ENCODE data around the gene NAA38. TPM values are rescaled to one million over a fixed set of nuclear protein-coding genes. Genes with fewer than 3 reads are reported as not detected.

The NAA38 gene
- total and polyA plus RNA-seq, 10 donors, result 51.0 to 185 (median 65.6) TPM

GRCh38 chr17:7822126-7822525, 35.2 kb downstream of the NAA38 start:
- intact Hi-C loops (cut with DNase I; ENCODE audit: low total_unique reads), result loop anchor here (5.0 to 10.0 kb wide), 2 partner anchors 165 to 233 kb away; no protein-coding TSS in a partner anchor
- H3K27me3 ChIP-seq (replicated peaks in 1 of 7), result peaks cover 0 to 3% (median 0%) of the 10 kb centered on the region in 7 donors
- H3K4me3 ChIP-seq, result no peak overlapping the region
- no peaks in the 10 kb centered on the region for H3K9me3 ChIP-seq
- H3K27ac ChIP-seq, result no peak overlapping the region
- peak; percentile 57 for DNase-seq
- TF ChIP-seq CTCF (IDR thresholded peaks at IDR 0.05 in 8 of 11, conservative IDR thresholded peaks at IDR 0.05 in 3 of 11) (no peak), POLR2A (IDR thresholded peaks at IDR 0.05) (no peak), POLR2AphosphoS5 (IDR thresholded peaks at IDR 0.05) (no peak)
- 76 to 86% (median 78%) methylated on average over 14 of the region's 14 CpGs for WGBS, 5 donors
- H3K36me3 ChIP-seq, result no peaks in the 10 kb centered on the region
- peaks cover 0 to 5% (median 0%) of the 10 kb centered on the region in 6 donors for H3K4me1 ChIP-seq

GRCh38 chr17:7820231-7820630, 37.1 kb downstream of the NAA38 start:
- Histone ChIP-seq H3K27ac (no peak overlapping the region), H3K36me3 (no peaks in the 10 kb centered on the region), H3K4me3 (no peak overlapping the region), H3K9me3 (no peaks in the 10 kb centered on the region), H3K4me1 (peaks cover 0 to 5% (median 0%) of the 10 kb centered on the region in 6 donors), H3K27me3 (replicated peaks in 1 of 7) (peaks cover 0 to 3% (median 0%) of the 10 kb centered on the region in 7 donors)
- whole genome bisulfite sequencing, 5 donors, result 76 to 87% (median 83%) methylated on average over 5 of the region's 5 CpGs
- DNase-seq, result peak; percentile 61
- intact Hi-C loops (cut with DNase I; ENCODE audit: low total_unique reads), result loop anchor here (5.0 to 10.0 kb wide), 2 partner anchors 167 to 235 kb away; no protein-coding TSS in a partner anchor
- TF ChIP-seq POLR2AphosphoS5 (IDR thresholded peaks at IDR 0.05) (no peak), POLR2A (IDR thresholded peaks at IDR 0.05) (no peak), CTCF (IDR thresholded peaks at IDR 0.05 in 8 of 11, conservative IDR thresholded peaks at IDR 0.05 in 3 of 11) (no peak)

GRCh38 chr17:7818746-7819645, 38.4 kb downstream of the NAA38 start:
- Histone ChIP-seq H3K27me3 (replicated peaks in 1 of 7) (peaks cover 0 to 3% (median 0%) of the 10 kb centered on the region in 7 donors), H3K4me1 (peaks cover 0 to 5% (median 0%) of the 10 kb centered on the region in 6 donors), H3K4me3 (no peak overlapping the region), H3K36me3 (no peaks in the 10 kb centered on the region), H3K9me3 (no peaks in the 10 kb centered on the region), H3K27ac (no peak overlapping the region)
- no peak for TF ChIP-seq POLR2AphosphoS5 (IDR thresholded peaks at IDR 0.05)
- TF ChIP-seq CTCF (IDR thresholded peaks at IDR 0.05 in 8 of 11, conservative IDR thresholded peaks at IDR 0.05 in 3 of 11), result no peak
- no peak for TF ChIP-seq POLR2A (IDR thresholded peaks at IDR 0.05)
- peak; percentile 59 for DNase-seq
- 85 to 90% (median 86%) methylated on average over 21 to 27 of the region's 27 CpGs for WGBS, 5 donors
- intact Hi-C loops (cut with DNase I; ENCODE audit: low total_unique reads), result no loop called here

- intact Hi-C loops (cut with DNase I; ENCODE audit: low total_unique reads), result no loop called here
- no peaks in the 10 kb centered on the region for H3K9me3 ChIP-seq
- no peak overlapping the region for H3K4me3 ChIP-seq
- WGBS, 5 donors, result 81 to 90% (median 84%) methylated on average over 8 to 10 of the region's 10 CpGs
- no peaks in the 10 kb centered on the region for H3K36me3 ChIP-seq
- H3K27ac ChIP-seq, result no peak overlapping the region
- TF ChIP-seq POLR2AphosphoS5 (IDR thresholded peaks at IDR 0.05), result no peak
- TF ChIP-seq POLR2A (IDR thresholded peaks at IDR 0.05), result no peak
- TF ChIP-seq CTCF (IDR thresholded peaks at IDR 0.05 in 8 of 11, conservative IDR thresholded peaks at IDR 0.05 in 3 of 11), result no peak
- DNase-seq, result peak; percentile 28
- H3K4me1 ChIP-seq, result peaks cover 0 to 5% (median 0%) of the 10 kb centered on the region in 6 donors
- H3K27me3 ChIP-seq (replicated peaks in 1 of 7), result no peaks in the 10 kb centered on the region
Observed at GRCh38 chr17:7818026-7818425, 39.3 kb downstream of the NAA38 start.
